ENCODE measurements around the gene DIP2C. TPM values are rescaled to one million over a fixed set of nuclear protein-coding genes. Genes with fewer than 3 reads are reported as not detected.

The DIP2C gene
- total RNA-seq, 1 donor = 19.9 TPM

GRCh38 chr10:531541-531940, 157.9 kb downstream of the DIP2C start:
- TF ChIP-seq, protein P1, sequence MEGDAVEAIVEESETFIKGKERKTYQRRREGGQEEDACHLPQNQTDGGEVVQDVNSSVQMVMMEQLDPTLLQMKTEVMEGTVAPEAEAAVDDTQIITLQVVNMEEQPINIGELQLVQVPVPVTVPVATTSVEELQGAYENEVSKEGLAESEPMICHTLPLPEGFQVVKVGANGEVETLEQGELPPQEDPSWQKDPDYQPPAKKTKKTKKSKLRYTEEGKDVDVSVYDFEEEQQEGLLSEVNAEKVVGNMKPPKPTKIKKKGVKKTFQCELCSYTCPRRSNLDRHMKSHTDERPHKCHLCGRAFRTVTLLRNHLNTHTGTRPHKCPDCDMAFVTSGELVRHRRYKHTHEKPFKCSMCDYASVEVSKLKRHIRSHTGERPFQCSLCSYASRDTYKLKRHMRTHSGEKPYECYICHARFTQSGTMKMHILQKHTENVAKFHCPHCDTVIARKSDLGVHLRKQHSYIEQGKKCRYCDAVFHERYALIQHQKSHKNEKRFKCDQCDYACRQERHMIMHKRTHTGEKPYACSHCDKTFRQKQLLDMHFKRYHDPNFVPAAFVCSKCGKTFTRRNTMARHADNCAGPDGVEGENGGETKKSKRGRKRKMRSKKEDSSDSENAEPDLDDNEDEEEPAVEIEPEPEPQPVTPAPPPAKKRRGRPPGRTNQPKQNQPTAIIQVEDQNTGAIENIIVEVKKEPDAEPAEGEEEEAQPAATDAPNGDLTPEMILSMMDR (IDR thresholded peaks at IDR 0.05; ENCODE audit: insufficient read depth, low read depth, low read length) = no peak

DNA sequence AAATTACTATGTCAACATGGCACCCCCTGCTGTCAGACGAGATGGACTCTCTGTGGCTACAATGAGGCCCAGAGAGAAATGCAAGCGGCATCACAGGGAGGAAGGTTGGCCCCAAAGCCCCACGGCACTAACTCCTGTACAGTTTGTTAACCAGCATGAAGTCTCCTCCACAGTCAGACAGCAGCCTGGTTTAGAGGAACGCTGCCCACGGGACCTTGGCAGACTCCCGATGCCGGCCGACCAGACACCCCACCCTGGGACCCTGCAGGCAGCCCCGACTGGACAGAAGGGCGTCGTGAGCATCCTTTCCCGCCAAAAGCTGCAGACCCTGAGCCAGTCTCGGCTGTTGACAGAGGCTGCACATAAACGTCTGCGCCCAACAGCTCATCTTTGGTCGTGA, 158.8 kb downstream of the DIP2C start:
- H3K4me3 ChIP-seq (ENCODE audit: low read depth, low read length) = no peak overlapping the region
- TF ChIP-seq, protein P1 (IDR thresholded peaks at IDR 0.05; ENCODE audit: insufficient read depth, low read depth, low read length) = no peak
- no peak for DNase-seq (ENCODE audit: low read depth)

More at GRCh38 chr10:531541-531940, 157.9 kb downstream of the DIP2C start:
- no peak for DNase-seq (ENCODE audit: low read depth)
- no peak overlapping the region for H3K4me3 ChIP-seq (ENCODE audit: low read depth, low read length)

GRCh38 chr10:529468-530230, 159.8 kb downstream of the DIP2C start:
- H3K4me3 ChIP-seq (ENCODE audit: low read depth, low read length) = no peak overlapping the region
- DNase-seq (ENCODE audit: low read depth) = no peak
- TF ChIP-seq, protein P1 (IDR thresholded peaks at IDR 0.05; ENCODE audit: insufficient read depth, low read depth, low read length) = no peak

DNA sequence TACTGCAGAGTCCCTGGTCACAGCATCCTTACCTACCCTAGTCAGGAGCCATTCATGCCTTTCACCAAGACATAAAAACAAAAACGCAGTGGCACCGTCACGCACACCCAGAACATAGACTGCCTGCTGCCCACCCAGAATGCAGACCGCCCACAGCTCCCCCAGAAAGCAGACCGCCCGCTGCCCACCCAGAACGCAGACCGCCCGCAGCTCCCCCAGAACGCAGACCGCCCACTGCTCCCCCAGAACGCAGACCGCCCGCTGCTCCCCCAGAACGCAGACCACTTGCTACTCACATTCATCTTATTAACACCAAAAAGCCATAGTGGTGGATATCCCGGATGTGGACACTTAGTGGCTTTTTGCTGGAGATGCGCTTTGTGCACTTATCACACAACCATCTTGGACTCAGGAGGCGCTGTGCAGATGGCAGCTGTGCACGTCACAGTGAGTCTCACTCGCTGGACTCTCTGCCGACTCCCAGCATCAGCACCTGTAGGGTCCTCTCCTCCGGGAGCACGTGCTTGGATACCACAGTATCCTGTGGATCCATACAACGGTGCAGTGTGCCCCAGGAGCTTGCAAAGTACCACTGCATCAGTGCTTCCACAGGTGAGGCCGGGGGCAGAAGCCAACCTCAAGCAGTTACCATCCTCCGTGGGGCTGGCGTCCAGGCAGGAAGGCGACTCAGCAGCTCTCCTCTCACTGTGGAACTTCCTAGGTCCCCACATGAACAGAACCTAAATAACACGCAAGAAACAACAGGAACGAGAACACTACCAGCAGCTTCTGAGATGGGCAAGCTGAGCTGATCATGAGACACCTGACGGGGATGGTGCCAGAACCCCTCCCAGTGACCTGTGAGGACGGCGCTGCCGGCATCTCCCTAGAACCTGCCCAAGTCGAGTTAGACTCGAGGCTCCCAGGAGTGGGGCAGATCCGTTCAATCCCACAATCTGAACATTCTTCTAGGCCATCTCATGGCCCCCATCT, 161.0 kb downstream of the DIP2C start:
- TF ChIP-seq, protein P1 (IDR thresholded peaks at IDR 0.05; ENCODE audit: insufficient read depth, low read depth, low read length) = no peak
- DNase-seq (ENCODE audit: low read depth) = no peak
- no peak overlapping the region for H3K4me3 ChIP-seq (ENCODE audit: low read depth, low read length)

GRCh38 chr10:527416-527815, 162.1 kb downstream of the DIP2C start:
- H3K4me3 ChIP-seq (ENCODE audit: low read depth, low read length) = no peak overlapping the region
- peak; percentile 51 for DNase-seq (ENCODE audit: low read depth)
- TF ChIP-seq, protein P1 (IDR thresholded peaks at IDR 0.05; ENCODE audit: insufficient read depth, low read depth, low read length) = no peak

GRCh38 chr10:526651-527312, 162.7 kb downstream of the DIP2C start:
- DNase-seq (ENCODE audit: low read depth) = no peak
- TF ChIP-seq, protein P1 (IDR thresholded peaks at IDR 0.05; ENCODE audit: insufficient read depth, low read depth, low read length) = no peak

More at GRCh38 chr10:526651-527312, 162.7 kb downstream of the DIP2C start:
- H3K4me3 ChIP-seq (ENCODE audit: low read depth, low read length) = no peak overlapping the region
